Kidney (tissue), 14 donors: ENCODE measurements around the gene SPHKAP. TPM values are rescaled to one million over a fixed set of nuclear protein-coding genes. Genes with fewer than 3 reads are reported as not detected.

ENCODE experiments used
- DNase-seq, 5 donors: peaks; one replicate each; pipeline ENCODE4 v3.0.0-alpha.2; 2013 to 2020
- FAIRE-seq: peaks from 2 replicates; lab custom pipeline; 2012; peaks lifted over from hg19 to GRCh38; lab: Jason Lieb, UNC
- H3K27ac ChIP-seq, 2 donors: one replicate each; pipeline ENCODE4 v1.7.0; 2013; ENCODE audit warnings: low read depth in 2 of 2, low read length in 2 of 2, inconsistent platforms in 1 of 2
- H3K27me3 ChIP-seq: one replicate; pipeline ENCODE4 v1.7.1; 2013; ENCODE audit warnings: low read length, inconsistent platforms; ENCODE audit not compliant: control insufficient read depth, insufficient read depth
- H3K36me3 ChIP-seq, 3 donors: one replicate each; pipeline versions ENCODE4 v1.7.0 to v1.7.1; 2013; ENCODE audit warnings: low read length in 3 of 3, control low read depth in 1 of 3, inconsistent platforms in 1 of 3; ENCODE audit not compliant: insufficient read depth in 3 of 3, control insufficient read depth in 2 of 3
- H3K4me1 ChIP-seq, 3 donors: one replicate each; pipeline versions ENCODE4 v1.7.0 to v1.7.1; 2013; ENCODE audit warnings: low read length in 3 of 3, inconsistent platforms in 1 of 3, low read depth in 1 of 3; ENCODE audit not compliant: control insufficient read depth in 2 of 3, insufficient read depth in 2 of 3
- H3K4me3 ChIP-seq, 3 donors: one replicate each; pipeline versions ENCODE4 v1.7.0 to v1.8.1; 2013; ENCODE audit warnings: low read length in 3 of 3, control low read depth in 1 of 3, inconsistent platforms in 1 of 3
- H3K9ac ChIP-seq, 3 donors: one replicate each; pipeline versions ENCODE4 v1.7.0 to v1.7.1; 2013; ENCODE audit warnings: low read length in 3 of 3, control low read depth in 1 of 3, inconsistent platforms in 1 of 3
- H3K9me3 ChIP-seq, 3 donors: one replicate each; pipeline versions ENCODE4 v1.7.0 to v1.7.1; 2013; ENCODE audit warnings: low read length in 3 of 3, control low read depth in 1 of 3, inconsistent platforms in 1 of 3; ENCODE audit not compliant: control insufficient read depth in 2 of 3, insufficient read depth in 1 of 3
- intact Hi-C: fragments of 100-400 bp; cut with DNase I; formaldehyde crosslinking; loops from one replicate; pipeline ENCODE4 v1.11.1; 2022
- polyA plus RNA-seq: library from polyadenylated mRNA; stranded (reverse); fragments of 350-450 nt; fragmentation: Illumina TruSeq; extraction: RNeasy Lipid Tissue Mini Kit (QIAGEN cat#74804); gene quantifications from one replicate; pipeline ENCODE4 v1.2.3, GENCODE V29; 2014; ENCODE audit warnings: low read depth, low replicate concordance; ENCODE audit not compliant: insufficient read depth
- total RNA-seq: library from RNA; stranded (reverse); fragmentation: NEBNext Ultra II Directional; extraction: Animal tissue kit (Norgen Biotek cat#: 25700); gene quantifications from one replicate; pipeline ENCODE4 v1.2.1, GENCODE V29; 2021
- TF ChIP-seq, protein P1 (sequence below): IDR thresholded peaks from 3 replicates; pipeline ENCODE4 v1.5.1; 2012; ENCODE audit warnings: mild to moderate bottlenecking, moderate library complexity, borderline replicate concordance; ENCODE audit not compliant: insufficient read depth; ENCODE audit errors: extremely low read depth
- donor health status: control.
- donor health status: control.
- donor health status: control.
- donor health status: control.
- donor health status: control.
- donor health status: DM: yes; HTN: yes; CAD: no.
- donor health status: Normal renal cell carcinoma (clear cell type).

The SPHKAP gene
- total and polyA plus RNA-seq, 2 donors from 2014 or later: 0.03 TPM; not detected in 1

- no peaks in the 10 kb centered on the region for H3K27me3 ChIP-seq
- H3K36me3 ChIP-seq: no peaks in the 10 kb centered on the region
- no peaks in the 10 kb centered on the region for H3K9me3 ChIP-seq
- DNase-seq (no peak), FAIRE-seq (no peak)
- TF ChIP-seq, protein P1, sequence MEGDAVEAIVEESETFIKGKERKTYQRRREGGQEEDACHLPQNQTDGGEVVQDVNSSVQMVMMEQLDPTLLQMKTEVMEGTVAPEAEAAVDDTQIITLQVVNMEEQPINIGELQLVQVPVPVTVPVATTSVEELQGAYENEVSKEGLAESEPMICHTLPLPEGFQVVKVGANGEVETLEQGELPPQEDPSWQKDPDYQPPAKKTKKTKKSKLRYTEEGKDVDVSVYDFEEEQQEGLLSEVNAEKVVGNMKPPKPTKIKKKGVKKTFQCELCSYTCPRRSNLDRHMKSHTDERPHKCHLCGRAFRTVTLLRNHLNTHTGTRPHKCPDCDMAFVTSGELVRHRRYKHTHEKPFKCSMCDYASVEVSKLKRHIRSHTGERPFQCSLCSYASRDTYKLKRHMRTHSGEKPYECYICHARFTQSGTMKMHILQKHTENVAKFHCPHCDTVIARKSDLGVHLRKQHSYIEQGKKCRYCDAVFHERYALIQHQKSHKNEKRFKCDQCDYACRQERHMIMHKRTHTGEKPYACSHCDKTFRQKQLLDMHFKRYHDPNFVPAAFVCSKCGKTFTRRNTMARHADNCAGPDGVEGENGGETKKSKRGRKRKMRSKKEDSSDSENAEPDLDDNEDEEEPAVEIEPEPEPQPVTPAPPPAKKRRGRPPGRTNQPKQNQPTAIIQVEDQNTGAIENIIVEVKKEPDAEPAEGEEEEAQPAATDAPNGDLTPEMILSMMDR: no peak
- no peak overlapping the region for H3K4me3 ChIP-seq
- intact Hi-C loops: no loop called here
- no peak overlapping the region for H3K9ac ChIP-seq
- no peaks in the 10 kb centered on the region for H3K4me1 ChIP-seq
- H3K27ac ChIP-seq: no peak overlapping the region
Measured at GRCh38 chr2:227971619-227972230, 209.8 kb downstream of the SPHKAP start.

- TF ChIP-seq, protein P1: no peak
- no peak overlapping the region for H3K9ac ChIP-seq
- no peaks in the 10 kb centered on the region for H3K27me3 ChIP-seq
- H3K9me3 ChIP-seq: no peaks in the 10 kb centered on the region
- no peak overlapping the region for H3K4me3 ChIP-seq
- no peaks in the 10 kb centered on the region for H3K4me1 ChIP-seq
- DNase-seq: no peak
- no peaks in the 10 kb centered on the region for H3K36me3 ChIP-seq
- FAIRE-seq: no peak
- H3K27ac ChIP-seq: no peak overlapping the region
- intact Hi-C loops: no loop called here
Measured at GRCh38 chr2:227960317-227960716, 221.2 kb downstream of the SPHKAP start.

- no peaks in the 10 kb centered on the region for H3K27me3 ChIP-seq
- intact Hi-C loops: no loop called here
- FAIRE-seq: no peak
- H3K4me3 ChIP-seq: no peak overlapping the region
- H3K9me3 ChIP-seq: peaks cover 0 to 2% (median 0%) of the 10 kb centered on the region in 3 donors
- TF ChIP-seq, protein P1: no peak
- no peak overlapping the region for H3K9ac ChIP-seq
- no peak overlapping the region for H3K27ac ChIP-seq
- H3K4me1 ChIP-seq: no peaks in the 10 kb centered on the region
- no peak for DNase-seq
- H3K36me3 ChIP-seq: no peaks in the 10 kb centered on the region
Measured at GRCh38 chr2:227942965-227943364, 238.5 kb downstream of the SPHKAP start.

DNA sequence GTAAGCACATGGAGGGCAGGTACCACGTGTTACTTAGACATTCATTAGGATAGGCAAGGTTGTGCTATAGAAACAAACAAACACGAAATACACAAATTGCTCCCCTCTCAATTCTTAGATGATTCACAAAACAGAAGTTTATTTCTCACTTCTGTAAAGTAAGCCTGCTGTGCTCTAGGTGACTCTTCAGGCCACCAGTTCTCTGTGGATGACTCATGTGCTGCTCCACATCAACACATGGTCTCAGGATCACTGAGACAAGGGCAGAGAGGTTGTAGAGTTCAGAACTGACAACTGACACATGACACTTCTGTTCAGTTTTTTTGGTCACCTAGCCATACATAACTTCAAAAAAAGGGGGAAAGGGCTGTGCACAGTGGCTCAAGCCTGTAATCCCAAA is 239.5 kb downstream of the SPHKAP start:
- H3K27me3 ChIP-seq: no peaks in the 10 kb centered on the region
- no peak for FAIRE-seq
- H3K9me3 ChIP-seq: peaks cover 0 to 2% (median 0%) of the 10 kb centered on the region in 3 donors
- no peaks in the 10 kb centered on the region for H3K36me3 ChIP-seq
- H3K27ac ChIP-seq: no peak overlapping the region
- intact Hi-C loops: no loop called here
- no peak for DNase-seq
- TF ChIP-seq, protein P1: no peak
- H3K4me1 ChIP-seq: no peaks in the 10 kb centered on the region
- H3K4me3 ChIP-seq: no peak overlapping the region
- no peak overlapping the region for H3K9ac ChIP-seq
